Activated CD8-positive, alpha-beta memory T cell treated with anti-CD3 and anti-CD28 coated beads, Interleukin-2, amount 10 ng/mL, durations not matched to agents 7 days and 5 days (primary cell): ENCODE measurements around the gene BBS1. TPM values are rescaled to one million over a fixed set of nuclear protein-coding genes. Genes with fewer than 3 reads are reported as not detected.

Source experiments
- total RNA-seq, 2 experiments: library from RNA; stranded (reverse); gene quantifications; one replicate each; pipeline ENCODE4 v1.2.3, GENCODE V29; 2021

The BBS1 gene
- total RNA-seq, 2 experiments from 2014 or later = 12.6 to 12.9 TPM

Other genes starting within 250 kb of the BBS1 start
- gene RAB1B, start 242.0 kb upstream of the BBS1 start, total RNA-seq = 100 to 1,000 TPM; 146 to 155 TPM
- gene CNIH2, start 232.5 kb upstream of the BBS1 start, total RNA-seq = 1 to 10 TPM; 1.1 to 1.2 TPM
- 10 to 100 TPM; 56.5 to 73.9 TPM for gene YIF1A, start 221.5 kb upstream of the BBS1 start, total RNA-seq
- not detected for gene TMEM151A, start 218.7 kb upstream of the BBS1 start, total RNA-seq
- 10 to 100 TPM; 16.8 to 35.5 TPM for gene CD248, start 193.6 kb upstream of the BBS1 start, total RNA-seq
- gene RIN1, start 174.2 kb upstream of the BBS1 start, total RNA-seq = 1 to 10 TPM in 1 of 2 experiments, under 1 TPM in 1; 0.68 to 2.5 TPM
- gene BRMS1, start 165.5 kb upstream of the BBS1 start, total RNA-seq = 10 to 100 TPM; 55.3 to 56.8 TPM
- gene B4GAT1, start 163.0 kb upstream of the BBS1 start, total RNA-seq = 1 to 10 TPM; 7.9 to 8.7 TPM
- 10 to 100 TPM in 1 of 2 experiments, 1 to 10 TPM in 1; 7.6 to 10.1 TPM for gene SLC29A2, start 138.9 kb upstream of the BBS1 start, total RNA-seq
- gene NPAS4, start 89.6 kb upstream of the BBS1 start, total RNA-seq = under 1 TPM in 1 of 2 experiments, not detected in 1; 0.12 TPM
- gene MRPL11, start 71.8 kb upstream of the BBS1 start, total RNA-seq = 10 to 100 TPM; 75.5 to 91.3 TPM
- 1 to 10 TPM; 4.1 to 5.7 TPM for gene PELI3, start 43.7 kb upstream of the BBS1 start, total RNA-seq
- 10 to 100 TPM; 54.2 to 79.6 TPM for gene DPP3, start 30.2 kb upstream of the BBS1 start, total RNA-seq
- 10 to 100 TPM; 18.7 to 19.8 TPM for gene ZDHHC24, start 35.4 kb downstream of the BBS1 start, total RNA-seq
- under 1 TPM in 1 of 2 experiments, not detected in 1; 0.40 TPM for gene ACTN3, start 36.3 kb downstream of the BBS1 start, total RNA-seq
- gene CTSF, start 58.0 kb downstream of the BBS1 start, total RNA-seq = 1 to 10 TPM; 2.8 to 4.1 TPM
- under 1 TPM in 1 of 2 experiments, not detected in 1; 0.12 TPM for gene CCDC87, start 82.4 kb downstream of the BBS1 start, total RNA-seq
- 10 to 100 TPM; 30.1 to 38.0 TPM for gene CCS, start 82.5 kb downstream of the BBS1 start, total RNA-seq
- 100 to 1,000 TPM; 152 to 176 TPM for gene RBM14, start 106.0 kb downstream of the BBS1 start, total RNA-seq
- 100 to 1,000 TPM; 111 to 119 TPM for gene RBM4, start 128.1 kb downstream of the BBS1 start, total RNA-seq
- 10 to 100 TPM; 14.7 to 20.9 TPM for gene RBM4B, start 167.3 kb downstream of the BBS1 start, total RNA-seq
- gene SPTBN2, start 218.6 kb downstream of the BBS1 start, total RNA-seq = under 1 TPM; 0.41 to 0.52 TPM